HUDEP-2 (cell line): ENCODE measurements around the gene TMSB4X.
"Not testable (repeated sequence)": the region's sequence is repeated elsewhere in the genome, so short reads cannot be mapped to it uniquely, and the experiment has no call there.

Source experiments
- DNase-seq, 76 experiments: peaks; one replicate each; lab custom pipeline; 2025; ENCODE audit not compliant: unreplicated experiment in 76 of 76; lab: John Stamatoyannopoulos, UW

TMSB4X gene

GRCh38 chrX:12974796-12975669 lies at the start of gene TMSB4X:
TMSB4X (plus strand) TSS chrX:12975110.
- peak in 72 of 76 experiments; percentile 2 to 71 (median 57) for DNase-seq

GRCh38 chrX:12929701-12930100 lies 45.2 kb upstream of the TMSB4X start:
- DNase-seq = no peak

GRCh38 chrX:12930150-12930549 lies 44.8 kb upstream of the TMSB4X start:
- no peak for DNase-seq

GRCh38 chrX:12932244-12932643 lies 42.7 kb upstream of the TMSB4X start:
- DNase-seq = no peak

- no peak for DNase-seq
Measured at GRCh38 chrX:12934850-12935249, 40.1 kb upstream of the TMSB4X start.

- no peak for DNase-seq
Measured at GRCh38 chrX:12936947-12937346, 38.0 kb upstream of the TMSB4X start.

GRCh38 chrX:12940471-12940870 lies 34.4 kb upstream of the TMSB4X start:
- DNase-seq = not testable (repeated sequence)

- DNase-seq = not testable (repeated sequence)
Measured at GRCh38 chrX:12943592-12943991, 31.3 kb upstream of the TMSB4X start.

GRCh38 chrX:12944452-12944851 lies 30.5 kb upstream of the TMSB4X start:
- DNase-seq = not testable (repeated sequence)

GRCh38 chrX:12945494-12945893 lies 29.4 kb upstream of the TMSB4X start:
- no peak for DNase-seq

- DNase-seq = no peak
Measured at GRCh38 chrX:12946406-12946805, 28.5 kb upstream of the TMSB4X start.

GRCh38 chrX:12946838-12947544 lies 27.9 kb upstream of the TMSB4X start:
- DNase-seq = peak in 61 of 76 experiments; percentile 0 to 67 (median 31)

- DNase-seq = no peak
Measured at GRCh38 chrX:12947545-12948235, 27.2 kb upstream of the TMSB4X start.

- no peak for DNase-seq
Measured at GRCh38 chrX:12948495-12948894, 26.4 kb upstream of the TMSB4X start.

- DNase-seq = no peak
Measured at GRCh38 chrX:12949205-12949926, 25.5 kb upstream of the TMSB4X start.

- DNase-seq = peak in 29 of 76 experiments; percentile 1 to 52 (median 9)
Measured at GRCh38 chrX:12949927-12950656, 24.8 kb upstream of the TMSB4X start.

- DNase-seq = peak in 57 of 76 experiments; percentile 0 to 64 (median 20)
Measured at GRCh38 chrX:12950851-12951594, 23.9 kb upstream of the TMSB4X start.

GRCh38 chrX:12951595-12951975 lies 23.3 kb upstream of the TMSB4X start:
- no peak for DNase-seq

- DNase-seq = no peak
Measured at GRCh38 chrX:12953420-12953819, 21.5 kb upstream of the TMSB4X start.
